ENCODE results near the gene CPVL. TPM values are rescaled to one million over a fixed set of nuclear protein-coding genes. Genes with fewer than 3 reads are reported as not detected.

Gene CPVL
- total RNA-seq, 2 donors from 2014 or later, result 2.7 to 11.8 TPM

GRCh38 chr7:29045258-29046086 is 100.9 kb downstream of the CPVL start:
- H3K9me3 ChIP-seq, result no peaks in the 10 kb centered on the region
- DNase-seq (ENCODE audit: low spot score), result no peak

DNA sequence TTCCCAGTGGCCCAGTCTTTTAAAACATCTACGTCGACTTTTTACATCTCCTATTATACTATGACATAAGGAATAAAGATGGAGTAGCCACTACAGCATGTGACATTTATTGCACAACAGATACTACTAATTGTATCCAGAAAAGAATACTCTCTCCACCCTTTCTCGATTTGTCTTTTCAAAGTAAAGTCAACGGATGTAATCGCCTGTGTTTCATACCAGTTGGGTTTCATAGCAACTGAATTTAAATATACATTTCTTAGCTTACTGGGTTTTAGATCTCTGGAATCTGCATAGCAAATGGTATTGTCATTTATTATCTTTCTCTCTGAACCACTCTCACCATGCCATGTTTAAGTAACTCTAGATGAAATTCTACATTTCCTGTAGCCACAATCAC is 101.8 kb downstream of the CPVL start:
- H3K27ac ChIP-seq, result no peak overlapping the region
- no peak overlapping the region for H3K4me3 ChIP-seq
- DNase-seq (ENCODE audit: low spot score), result no peak
- no peak for TF ChIP-seq CTCF (IDR thresholded peaks at IDR 0.05)
- no peaks in the 10 kb centered on the region for H3K36me3 ChIP-seq
- H3K27me3 ChIP-seq, result no peaks in the 10 kb centered on the region
- no peaks in the 10 kb centered on the region for H3K9me3 ChIP-seq
- H3K4me1 ChIP-seq, result peaks cover 0 to 12% of the 10 kb centered on the region in 2 donors

More at GRCh38 chr7:29045258-29046086, 100.9 kb downstream of the CPVL start:
- no peak overlapping the region for H3K27ac ChIP-seq
- H3K4me3 ChIP-seq, result no peak overlapping the region
- H3K27me3 ChIP-seq, result no peaks in the 10 kb centered on the region
- no peaks in the 10 kb centered on the region for H3K36me3 ChIP-seq
- peaks cover 0 to 3% of the 10 kb centered on the region in 2 donors for H3K4me1 ChIP-seq
- no peak for TF ChIP-seq CTCF (IDR thresholded peaks at IDR 0.05)

GRCh38 chr7:29043576-29043975 is 102.8 kb downstream of the CPVL start:
- Histone ChIP-seq H3K4me1 (peaks cover 0 to 13% of the 10 kb centered on the region in 2 donors), H3K27ac (no peak overlapping the region), H3K36me3 (no peaks in the 10 kb centered on the region), H3K4me3 (no peak overlapping the region), H3K27me3 (no peaks in the 10 kb centered on the region), H3K9me3 (no peaks in the 10 kb centered on the region)
- TF ChIP-seq CTCF (IDR thresholded peaks at IDR 0.05), result no peak
- no peak for DNase-seq (ENCODE audit: low spot score)

DNA sequence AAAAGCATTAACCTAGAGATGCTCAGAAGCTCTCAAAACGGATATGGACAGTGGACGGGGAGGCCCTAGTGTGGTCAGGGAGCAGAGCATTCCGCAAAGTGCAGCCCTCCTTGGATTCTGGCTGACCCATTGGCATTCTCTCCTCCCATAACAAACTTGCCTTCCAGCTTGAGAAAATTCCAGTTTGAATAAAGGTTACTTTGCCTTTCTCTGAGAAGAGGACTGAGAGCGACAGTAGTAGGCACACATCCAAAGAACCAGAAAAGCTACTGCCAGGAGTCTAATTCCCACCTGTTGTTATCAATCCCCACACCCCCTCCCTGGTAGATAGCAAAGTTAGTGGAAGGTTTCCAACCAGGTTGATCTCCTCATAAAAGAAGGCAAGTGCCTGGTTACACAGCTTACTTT is 103.5 kb downstream of the CPVL start:
- TF ChIP-seq CTCF (IDR thresholded peaks at IDR 0.05), result no peak
- no peak for DNase-seq (ENCODE audit: low spot score)
- no peak overlapping the region for H3K27ac ChIP-seq
- H3K36me3 ChIP-seq, result no peaks in the 10 kb centered on the region
- no peaks in the 10 kb centered on the region for H3K9me3 ChIP-seq
- peaks cover 0 to 13% of the 10 kb centered on the region in 2 donors for H3K4me1 ChIP-seq
- no peak overlapping the region for H3K4me3 ChIP-seq
- no peaks in the 10 kb centered on the region for H3K27me3 ChIP-seq

GRCh38 chr7:29041991-29042390 is 104.3 kb downstream of the CPVL start:
- DNase-seq (ENCODE audit: low spot score), result no peak
- TF ChIP-seq CTCF (IDR thresholded peaks at IDR 0.05), result no peak
- no peak overlapping the region for H3K27ac ChIP-seq
- peaks cover 0 to 13% of the 10 kb centered on the region in 2 donors for H3K4me1 ChIP-seq
- no peak overlapping the region for H3K4me3 ChIP-seq
- no peaks in the 10 kb centered on the region for H3K9me3 ChIP-seq
- H3K36me3 ChIP-seq, result no peaks in the 10 kb centered on the region
- H3K27me3 ChIP-seq, result no peaks in the 10 kb centered on the region

- Histone ChIP-seq H3K27me3 (no peaks in the 10 kb centered on the region), H3K27ac (no peak overlapping the region), H3K4me1 (peaks cover 0 to 17% of the 10 kb centered on the region in 2 donors), H3K36me3 (no peaks in the 10 kb centered on the region), H3K9me3 (no peaks in the 10 kb centered on the region), H3K4me3 (no peak overlapping the region)
- no peak for DNase-seq (ENCODE audit: low spot score)
- TF ChIP-seq CTCF (IDR thresholded peaks at IDR 0.05), result no peak
Measured at GRCh38 chr7:29040579-29040925, 105.8 kb downstream of the CPVL start.

Data from right atrium auricular region (tissue), 2 donors.